Sigmoid colon (tissue), 3 donors: ENCODE measurements around the gene FAM227A.

ENCODE experiments used
- CTCF ChIP-seq, 4 experiments: fragments of 450-650 bp in 3 of 4; fragments of 200-600 bp in 1 of 4; IDR thresholded peaks; one replicate each; pipeline ENCODE4 v1.5.1; 2016 to 2019; ENCODE audit warnings: antibody characterized with exemption in 4 of 4, mild to moderate bottlenecking in 3 of 4, moderate library complexity in 2 of 4
- POLR2A ChIP-seq, 2 donors: fragments of 450-650 bp; IDR thresholded peaks; one replicate each; pipeline ENCODE4 v1.6.1; 2016; ENCODE audit warnings: antibody characterized with exemption in 2 of 2, mild to moderate bottlenecking in 2 of 2, moderate library complexity in 2 of 2

GRCh38 chr22:38618258-38618657, 37.9 kb downstream of the FAM227A start:
- TF ChIP-seq CTCF (IDR thresholded peaks at IDR 0.05) (no peak), POLR2A (IDR thresholded peaks at IDR 0.05) (no peak)
